Measurements from ENCODE around the gene RPL23.

The RPL23 gene

GRCh38 chr17:38879878-38880665 lies 26.6 kb upstream of the RPL23 start:
- H3K27me3 Mint-ChIP-seq, result no peaks in the 10 kb centered on the region
- peaks cover 70% of the 10 kb centered on the region for H3K36me3 Mint-ChIP-seq (ENCODE audit: insufficient read depth)
- H3K4me1 Mint-ChIP-seq, result peaks cover 87% of the 10 kb centered on the region
- peak overlapping the region; percentile 35 for H3K27ac Mint-ChIP-seq (ENCODE audit: low read depth)
- ATAC-seq (replicated peaks; ENCODE audit: extremely low read depth, poor library complexity, severe bottlenecking) (no peak), DNase-seq (ENCODE audit: low spot score in 2 of 2) (no peak)
- H3K9me3 Mint-ChIP-seq, result no peaks in the 10 kb centered on the region
- H3K4me3 Mint-ChIP-seq, result peak overlapping the region; percentile 36

GRCh38 chr17:38877130-38877851 lies 23.8 kb upstream of the RPL23 start:
- ATAC-seq (replicated peaks; ENCODE audit: extremely low read depth, poor library complexity, severe bottlenecking) (peak; percentile 56), DNase-seq (ENCODE audit: low spot score in 2 of 2) (no peak)
- H3K4me3 Mint-ChIP-seq, result peak overlapping the region; percentile 100
- peak overlapping the region; percentile 81 for H3K27ac Mint-ChIP-seq (ENCODE audit: low read depth)
- H3K36me3 Mint-ChIP-seq (ENCODE audit: insufficient read depth), result peaks cover 52% of the 10 kb centered on the region
- no peaks in the 10 kb centered on the region for H3K9me3 Mint-ChIP-seq
- H3K27me3 Mint-ChIP-seq, result no peaks in the 10 kb centered on the region
- H3K4me1 Mint-ChIP-seq, result peaks cover 93% of the 10 kb centered on the region

GRCh38 chr17:38875477-38876075 lies 22.1 kb upstream of the RPL23 start:
- DNase-seq (ENCODE audit: low spot score in 2 of 2) (no peak), ATAC-seq (replicated peaks; ENCODE audit: extremely low read depth, poor library complexity, severe bottlenecking) (no peak)
- Mint-ChIP-seq H3K27ac (ENCODE audit: low read depth) (peak overlapping the region; percentile 84), H3K4me3 (peak overlapping the region; percentile 100), H3K4me1 (peaks cover 92% of the 10 kb centered on the region), H3K27me3 (no peaks in the 10 kb centered on the region), H3K9me3 (no peaks in the 10 kb centered on the region), H3K36me3 (ENCODE audit: insufficient read depth) (peaks cover 46% of the 10 kb centered on the region)

GRCh38 chr17:38874505-38875400 lies 21.2 kb upstream of the RPL23 start:
- DNase-seq (ENCODE audit: low spot score in 2 of 2), result no peak
- Mint-ChIP-seq H3K4me1 (peaks cover 84% of the 10 kb centered on the region), H3K36me3 (ENCODE audit: insufficient read depth) (peaks cover 44% of the 10 kb centered on the region), H3K9me3 (no peaks in the 10 kb centered on the region), H3K27ac (ENCODE audit: low read depth) (peak overlapping the region; percentile 84), H3K27me3 (no peaks in the 10 kb centered on the region), H3K4me3 (peak overlapping the region; percentile 100)
- ATAC-seq (replicated peaks; ENCODE audit: extremely low read depth, poor library complexity, severe bottlenecking), result no peak

GRCh38 chr17:38873640-38874380 lies 20.3 kb upstream of the RPL23 start:
- peak overlapping the region; percentile 84 for H3K27ac Mint-ChIP-seq (ENCODE audit: low read depth)
- ATAC-seq (replicated peaks; ENCODE audit: extremely low read depth, poor library complexity, severe bottlenecking) (no peak), DNase-seq (ENCODE audit: low spot score in 2 of 2) (no peak)
- peaks cover 85% of the 10 kb centered on the region for H3K4me1 Mint-ChIP-seq
- H3K4me3 Mint-ChIP-seq, result peak overlapping the region; percentile 100
- no peaks in the 10 kb centered on the region for H3K9me3 Mint-ChIP-seq
- no peaks in the 10 kb centered on the region for H3K27me3 Mint-ChIP-seq
- peaks cover 44% of the 10 kb centered on the region for H3K36me3 Mint-ChIP-seq (ENCODE audit: insufficient read depth)

- H3K27ac Mint-ChIP-seq (ENCODE audit: low read depth), result peak overlapping the region; percentile 84
These were observed 19.3 kb upstream of the RPL23 start for GRCh38 chr17:38872671-38873385.

GRCh38 chr17:38872027-38872511 lies 18.5 kb upstream of the RPL23 start:
- Mint-ChIP-seq H3K9me3 (no peaks in the 10 kb centered on the region), H3K36me3 (ENCODE audit: insufficient read depth) (peaks cover 46% of the 10 kb centered on the region), H3K27me3 (no peaks in the 10 kb centered on the region), H3K4me1 (peaks cover 75% of the 10 kb centered on the region), H3K27ac (ENCODE audit: low read depth) (peak overlapping the region; percentile 84), H3K4me3 (peak overlapping the region; percentile 100)
- ATAC-seq (replicated peaks; ENCODE audit: extremely low read depth, poor library complexity, severe bottlenecking) (no peak), DNase-seq (ENCODE audit: low spot score in 2 of 2) (no peak)

More at GRCh38 chr17:38872671-38873385, 19.3 kb upstream of the RPL23 start:
- ATAC-seq (replicated peaks; ENCODE audit: extremely low read depth, poor library complexity, severe bottlenecking) (no peak), DNase-seq (ENCODE audit: low spot score in 2 of 2) (no peak)
- Mint-ChIP-seq H3K9me3 (no peaks in the 10 kb centered on the region), H3K4me3 (peak overlapping the region; percentile 100), H3K4me1 (peaks cover 82% of the 10 kb centered on the region), H3K36me3 (ENCODE audit: insufficient read depth) (peaks cover 43% of the 10 kb centered on the region), H3K27me3 (no peaks in the 10 kb centered on the region)

GRCh38 chr17:38871247-38872015 lies 17.9 kb upstream of the RPL23 start:
- peaks cover 44% of the 10 kb centered on the region for H3K36me3 Mint-ChIP-seq (ENCODE audit: insufficient read depth)
- no peaks in the 10 kb centered on the region for H3K9me3 Mint-ChIP-seq
- H3K4me3 Mint-ChIP-seq, result peak overlapping the region; percentile 100
- peak in 1 of 2 donors; percentile 46 for DNase-seq (ENCODE audit: low spot score in 2 of 2)
- ATAC-seq (replicated peaks; ENCODE audit: extremely low read depth, poor library complexity, severe bottlenecking), result no peak
- peak overlapping the region; percentile 84 for H3K27ac Mint-ChIP-seq (ENCODE audit: low read depth)
- H3K4me1 Mint-ChIP-seq, result peaks cover 69% of the 10 kb centered on the region
- H3K27me3 Mint-ChIP-seq, result no peaks in the 10 kb centered on the region

GRCh38 chr17:38870259-38871165 lies 17.0 kb upstream of the RPL23 start:
- Mint-ChIP-seq H3K27me3 (no peaks in the 10 kb centered on the region), H3K9me3 (no peaks in the 10 kb centered on the region)
- DNase-seq (ENCODE audit: low spot score in 2 of 2), result peak in 1 of 2 donors; percentile 45

More at GRCh38 chr17:38870259-38871165, 17.0 kb upstream of the RPL23 start:
- Mint-ChIP-seq H3K4me1 (peaks cover 63% of the 10 kb centered on the region), H3K27ac (ENCODE audit: low read depth) (peak overlapping the region; percentile 99), H3K4me3 (peak overlapping the region; percentile 100), H3K36me3 (ENCODE audit: insufficient read depth) (peaks cover 40% of the 10 kb centered on the region)
- ATAC-seq (replicated peaks; ENCODE audit: extremely low read depth, poor library complexity, severe bottlenecking), result peak; percentile 50

All from central memory CD8-positive, alpha-beta T cell (primary cell).